K562 (cell line): Measurements from ENCODE around the gene RIMS3. TPM values are rescaled to one million over a fixed set of nuclear protein-coding genes. Genes with fewer than 3 reads are reported as not detected.

ENCODE experiments used
- ATAC-seq: fragments of 200-7000 bp; cut with Tn5 transposase; 3 replicates; pipeline ENCODE4 v1.9.1; 2020; ENCODE audit warnings: moderate library complexity
- BruUV-seq: library from RNA; stranded (reverse); fragments of 400-500 nt; replicated peaks from 2 replicates; lab custom pipeline; 2021; lab: Mats Ljungman, UMichigan
- CTCF ChIA-PET: fragments of 300-600 bp; formaldehyde crosslinking; extraction: SDS; loops from one replicate; lab custom pipeline; 2021; ENCODE audit warnings: low intra/inter-chr PET ratio; lab: Yijun Ruan, JAX
- POLR2A ChIA-PET: fragments of 300-600, 350-650 bp; sonication (Branson Sonifier 250); formaldehyde crosslinking; extraction: SDS; loops from one replicate; lab custom pipeline; 2021; ENCODE audit warnings: antibody characterized with exemption, inconsistent platforms; lab: Yijun Ruan, JAX
- DNase-seq, 4 experiments: peaks; one replicate each; pipeline versions ENCODE4 v3.0.0 to v3.0.0-alpha.2; 2011 to 2018; ENCODE audit warnings: low spot score in 3 of 4, mixed read lengths in 3 of 4; ENCODE audit errors: extremely low read depth in 1 of 4
- FAIRE-seq: peaks from 2 replicates; lab custom pipeline; 2011; peaks lifted over from hg19 to GRCh38; lab: Jason Lieb, UNC
- H2AFZ ChIP-seq: 2 replicates; pipeline ENCODE4 v1.6.0; 2011; ENCODE audit warnings: low read depth, low read length, control low read depth, inconsistent platforms
- H3K27ac ChIP-seq: fragments of 200-600 bp; 3 replicates; pipeline ENCODE4 v1.8.0; 2011; ENCODE audit warnings: low read depth, mild to moderate bottlenecking, control low read depth, inconsistent platforms, low read length, moderate library complexity, mixed read lengths; ENCODE audit errors: extremely low read depth
- H3K27me3 ChIP-seq, 2 experiments: fragments of 300-600 bp in 1 of 2; 2 replicates in 1 of 2; 3 replicates in 1 of 2; pipeline versions ENCODE4 v1.6.0 to v1.8.0; 2011; ENCODE audit warnings: inconsistent platforms in 2 of 2, low read length in 2 of 2, mild to moderate bottlenecking in 1 of 2, mixed read lengths in 1 of 2, moderate library complexity in 1 of 2; ENCODE audit not compliant: control insufficient read depth in 2 of 2, insufficient read depth in 2 of 2
- H3K36me3 ChIP-seq: fragments of 300-600 bp; 3 replicates; pipeline ENCODE4 v1.8.0; 2011; ENCODE audit warnings: mild to moderate bottlenecking, low read length, inconsistent platforms; ENCODE audit not compliant: control insufficient read depth, insufficient read depth
- H3K4me1 ChIP-seq, 2 experiments: fragments of 200-600 bp in 1 of 2; replicated peaks in 1 of 2; 2 replicates in 1 of 2; 3 replicates in 1 of 2; pipeline versions ENCODE4 v1.5.1 to v1.8.0; 2011; ENCODE audit warnings: inconsistent platforms in 2 of 2, low read length in 2 of 2, mild to moderate bottlenecking in 1 of 2, mixed read lengths in 1 of 2, moderate library complexity in 1 of 2; ENCODE audit not compliant: control insufficient read depth in 2 of 2, insufficient read depth in 2 of 2
- H3K4me2 ChIP-seq: 2 replicates; pipeline ENCODE4 v1.6.1; 2011; ENCODE audit warnings: low read length, control low read depth, inconsistent platforms, mixed read lengths; ENCODE audit not compliant: insufficient read depth
- H3K4me3 ChIP-seq: fragments of 200-600 bp; sonication (generic), shearing (Covaris generic); 2 replicates; pipeline ENCODE4 v1.5.1; 2016; ENCODE audit warnings: control low read depth, inconsistent platforms
- H3K79me2 ChIP-seq: fragments of 200-600 bp; 3 replicates; pipeline ENCODE4 v1.8.0; 2011; ENCODE audit warnings: low read length, inconsistent platforms; ENCODE audit not compliant: control insufficient read depth, insufficient read depth
- H3K9ac ChIP-seq, 2 experiments: 2 replicates each; pipeline versions ENCODE4 v1.6.0 to v1.6.1; 2011; ENCODE audit warnings: low read depth in 2 of 2, low read length in 2 of 2, control low read depth in 1 of 2, inconsistent platforms in 1 of 2, mild to moderate bottlenecking in 1 of 2, mixed read lengths in 1 of 2; ENCODE audit not compliant: insufficient read depth in 1 of 2
- H3K9me1 ChIP-seq: one replicate; pipeline ENCODE4 v1.6.0; 2011; ENCODE audit warnings: inconsistent platforms, mild to moderate bottlenecking, low read length, moderate library complexity; ENCODE audit not compliant: control insufficient read depth, insufficient read depth
- H3K9me3 ChIP-seq: replicated peaks from 2 replicates; pipeline ENCODE4 v1.5.1; 2011; ENCODE audit warnings: low read depth, low read length, inconsistent platforms; ENCODE audit not compliant: control insufficient read depth, insufficient read depth
- H4K20me1 ChIP-seq: replicated peaks from 2 replicates; pipeline ENCODE4 v1.6.1; 2011; ENCODE audit warnings: low read length, inconsistent platforms, mixed read lengths; ENCODE audit not compliant: control insufficient read depth, insufficient read depth
- CBFA2T3 ChIP-seq: fragments of 450-650 bp; IDR thresholded peaks from 2 replicates; pipeline ENCODE4 v1.6.1; 2017
- EHMT2 ChIP-seq: fragments of 450-650 bp; IDR thresholded peaks from 2 replicates; pipeline ENCODE4 v1.6.1; 2018; ENCODE audit warnings: antibody characterized with exemption
- EP400 ChIP-seq: fragments of 450-650 bp; IDR thresholded peaks from 2 replicates; pipeline ENCODE4 v1.6.1; 2017; ENCODE audit warnings: antibody characterized with exemption, mild to moderate bottlenecking, moderate library complexity
- GATAD2B ChIP-seq: fragments of 450-650 bp; IDR thresholded peaks from 2 replicates; pipeline ENCODE4 v1.6.1; 2017; ENCODE audit warnings: mild to moderate bottlenecking, borderline replicate concordance
- KAT2B ChIP-seq: IDR thresholded peaks from one replicate; pipeline ENCODE4 v1.6.1; 2012; ENCODE audit warnings: low read depth, mild to moderate bottlenecking, control low read depth, inconsistent platforms, low read length, moderate library complexity
- MCM3 ChIP-seq: fragments of 450-650 bp; IDR thresholded peaks from 2 replicates; pipeline ENCODE4 v1.6.1; 2016
- MYBL2 ChIP-seq, 2 experiments: fragments of 450-650 bp in 1 of 2; sonication (generic) in 1 of 2; formaldehyde crosslinking in 1 of 2; IDR thresholded peaks; 2 replicates each; pipeline versions ENCODE4 v1.6.1 to v1.8.1; 2017 to 2022; ENCODE audit warnings: borderline replicate concordance in 1 of 2, inconsistent platforms in 1 of 2, low read depth in 1 of 2, mild to moderate bottlenecking in 1 of 2, missing genetic modification reagents in 1 of 2, moderate library complexity in 1 of 2
- SMAD2 ChIP-seq: fragments of 150-350 bp; IDR thresholded peaks from 2 replicates; pipeline ENCODE4 v1.6.1; 2014; ENCODE audit warnings: low read depth, mild to moderate bottlenecking, low read length
- TFAM ChIP-seq: fragments of 250-450 bp; sonication (Bioruptor Pico); conservative IDR thresholded peaks from 2 replicates; pipeline ENCODE4 v1.5.0; 2021; ENCODE audit warnings: mild to moderate bottlenecking, moderate library complexity
- THRB ChIP-seq: fragments of 450-650 bp; formaldehyde crosslinking; conservative IDR thresholded peaks from 2 replicates; pipeline ENCODE4 v1.4.0; 2022; ENCODE audit warnings: mild to moderate bottlenecking, missing genetic modification characterization
- ZBTB33 ChIP-seq: sonication (generic); formaldehyde crosslinking; IDR thresholded peaks from 2 replicates; pipeline ENCODE4 v1.8.1; 2023; ENCODE audit warnings: mild to moderate bottlenecking, missing genetic modification reagents
- ZKSCAN8 ChIP-seq: fragments of 200-800 bp; sonication (Bioruptor generic); IDR thresholded peaks from 2 replicates; pipeline ENCODE4 v1.6.1; 2016; ENCODE audit warnings: missing genetic modification characterization, missing compliant biosample characterization
- ZNF143 ChIP-seq: sonication (generic); formaldehyde crosslinking; IDR thresholded peaks from 2 replicates; pipeline ENCODE4 v1.9.0; 2022; ENCODE audit warnings: mild to moderate bottlenecking, missing genetic modification reagents
- ZNF175 ChIP-seq: fragments of 200-800 bp; sonication (Bioruptor generic); IDR thresholded peaks from 2 replicates; pipeline ENCODE4 v1.6.1; 2016; ENCODE audit warnings: low read depth, mild to moderate bottlenecking, missing genetic modification characterization, missing compliant biosample characterization
- ZNF239 ChIP-seq: fragments of 250-450 bp; sonication (Bioruptor Pico); IDR thresholded peaks from 2 replicates; pipeline ENCODE4 v1.4.0; 2020; ENCODE audit warnings: mild to moderate bottlenecking
- WGBS: fragments of 100-300 bp; shearing (Covaris generic); methylation state at CpG from one replicate; pipeline ENCODE4 v1.1.6; 2016; ENCODE audit warnings: low coverage, mixed read lengths; ENCODE audit not compliant: insufficient coverage; ENCODE audit errors: missing lambda C conversion rate; 5-methylcytosine and 5-hydroxymethylcytosine counted together
- in situ Hi-C: fragments of 300-500 bp; cut with MboI; formaldehyde crosslinking; loops from 4 replicates; pipeline ENCODE4 v1.15.0; 2018; ENCODE audit warnings: inconsistent platforms, mixed read lengths
- intact Hi-C: fragments of 100-400 bp; cut with micrococcal nuclease; formaldehyde crosslinking; loops from 2 replicates; pipeline ENCODE4 v1.14.2; 2022
- polyA plus RNA-seq, 8 experiments: library from polyadenylated mRNA; depleted of rRNA in 4 of 8; stranded (reverse) in 5 of 8; unstranded in 3 of 8; fragments of >200 nt; fragmentation: Nextera tagmentation in 2 of 8; fragmentation: Illumina TruSeq in 1 of 8; extraction: Ambion mirVana in 2 of 8; extraction: Trizol in 1 of 8; gene quantifications; 2 replicates each; pipeline versions ENCODE4 v1.2.1 to v1.2.3, GENCODE V29; 2011 to 2014; ENCODE audit warnings: inconsistent platforms in 1 of 8, missing spikeins in 1 of 8
- total RNA-seq, 7 experiments: library from RNA; depleted of rRNA in 6 of 7; stranded (reverse); fragments of >200 nt in 6 of 7; fragmentation: Illumina TruSeq in 2 of 7; extraction: Trizol in 2 of 7; gene quantifications; 2 replicates each; pipeline versions ENCODE4 v1.2.1 to v1.2.3, GENCODE V29; 2011 to 2021; ENCODE audit warnings: low replicate concordance in 1 of 7

RIMS3 gene
- total and polyA plus RNA-seq, 9 of the 15 experiments (the other 6 are each of a cell fraction or from before 2014, with no cell fraction given) = 0.06 to 1.2 (median 0.59) TPM

- Histone ChIP-seq H3K4me2 (no peak overlapping the region), H3K27me3 (peaks cover 21 to 64% of the 10 kb centered on the region in 2 experiments), H3K9me1 (no peaks in the 10 kb centered on the region), H3K36me3 (no peaks in the 10 kb centered on the region), H4K20me1 (no peaks in the 10 kb centered on the region), H3K4me3 (no peak overlapping the region), H3K27ac (no peak overlapping the region), H2AFZ (no peak overlapping the region), H3K4me1 (peaks cover 4 to 12% of the 10 kb centered on the region in 2 experiments; a peak in 3 of 5 replicates), H3K79me2 (no peaks in the 10 kb centered on the region), H3K9me3 (no peaks in the 10 kb centered on the region), H3K9ac (peak overlapping the region in 1 of 2 experiments; percentile 22; a peak in 1 of 4 replicates)
- no peak for FAIRE-seq
- TF ChIP-seq GATAD2B = no peak
- TF ChIP-seq EP400 = no peak
- TF ChIP-seq MYBL2 (IDR thresholded peaks at IDR 0.05; ENCODE audit: low read depth) = no peak
- no peak for TF ChIP-seq MYBL2 (CRISPR knock-in tag; IDR thresholded peaks at IDR 0.05; ENCODE audit: borderline replicate concordance)
- TF ChIP-seq ZKSCAN8 (CRISPR knock-in tag) = no peak
- no peak for TF ChIP-seq CBFA2T3
- no peak for TF ChIP-seq THRB (CRISPR knock-in tag)
- TF ChIP-seq TFAM = no peak
- TF ChIP-seq ZNF143 = no peak
- TF ChIP-seq ZNF175 = no peak
- no peak for TF ChIP-seq ZBTB33 (CRISPR knock-in tag)
- TF ChIP-seq EHMT2 = no peak
- no peak for TF ChIP-seq KAT2B
- no peak for TF ChIP-seq MCM3
- TF ChIP-seq ZNF239 (CRISPR knock-in tag) = no peak
- TF ChIP-seq SMAD2 = no peak
- no peak for ATAC-seq
- in situ Hi-C loops = loop anchor here (5.0 kb wide), 1 partner anchor 216 kb away; no protein-coding TSS in a partner anchor
- intact Hi-C loops = no loop called here
- BruUV-seq = no TSS peak
- no peak for DNase-seq
- 44% methylated on average over 10 of the region's 10 CpGs for WGBS
- ChIA-PET CTCF (interaction anchor here (1.4 kb wide), 1 partner anchor 42 kb away, joined by 3 read pairs; no protein-coding TSS in a partner anchor), POLR2A (no interaction called here)
Observed at GRCh38 chr1:40626383-40626770, 39.1 kb downstream of the RIMS3 start.
